GM10248 (cell line): ENCODE results near the gene SESN2.
"Not testable (repeated sequence)": the region's sequence is repeated elsewhere in the genome, so short reads cannot be mapped to it uniquely, and the experiment has no call there.

Experiments
- CTCF ChIA-PET: fragments of 300-600 bp; sonication (Branson Sonifier 250); formaldehyde crosslinking; extraction: SDS; loops from one replicate; lab custom pipeline; 2021; ENCODE audit warnings: antibody characterized with exemption; lab: Yijun Ruan, JAX
- POLR2A ChIA-PET: fragments of 350-650 bp; sonication (Branson Sonifier 250); formaldehyde crosslinking; extraction: SDS; loops from one replicate; lab custom pipeline; 2020; ENCODE audit warnings: antibody characterized with exemption; lab: Yijun Ruan, JAX
- DNase-seq: peaks from one replicate; pipeline ENCODE4 v3.0.0; 2012; ENCODE audit errors: extremely low spot score
- CTCF ChIP-seq: IDR thresholded peaks from 2 replicates; pipeline ENCODE4 v1.5.1; 2012; ENCODE audit warnings: mild to moderate bottlenecking, low read depth; ENCODE audit errors: extremely low read depth, missing control alignments, control extremely low read depth

The SESN2 gene

GRCh38 chr1:28317014-28317413, 57.7 kb downstream of the SESN2 start:
- CTCF ChIA-PET: no interaction called here

GRCh38 chr1:28322194-28322593, 62.9 kb downstream of the SESN2 start:
- no peak for TF ChIP-seq CTCF
- ChIA-PET CTCF (interaction anchor here (0.7 to 1.2 kb wide), 4 partner anchors 20 to 73 kb away, joined by 3 to 4 read pairs (median 3); no protein-coding TSS in a partner anchor), POLR2A (no interaction called here)
- no peak for DNase-seq

More at GRCh38 chr1:28317014-28317413, 57.7 kb downstream of the SESN2 start:
- POLR2A ChIA-PET: no interaction called here
- TF ChIP-seq CTCF: no peak
- no peak for DNase-seq

GRCh38 chr1:28323720-28324119, 64.4 kb downstream of the SESN2 start:
- CTCF ChIA-PET: no interaction called here

GRCh38 chr1:28326515-28326914, 67.2 kb downstream of the SESN2 start:
- no peak for TF ChIP-seq CTCF
- DNase-seq: no peak
- ChIA-PET CTCF (interaction anchor here (1.0 to 3.7 kb wide), 8 partner anchors 8 to 550 kb away, joined by 4 to 13 read pairs (median 4); no protein-coding TSS in a partner anchor), POLR2A (no interaction called here)

More at GRCh38 chr1:28323720-28324119, 64.4 kb downstream of the SESN2 start:
- POLR2A ChIA-PET: interaction anchor here (0.6 kb wide), 1 partner anchor 14 kb away, joined by 4 read pairs; no protein-coding TSS in a partner anchor
- DNase-seq: no peak
- TF ChIP-seq CTCF: no peak

- CTCF ChIA-PET: interaction anchor here (1.0 to 3.7 kb wide), 8 partner anchors 9 to 550 kb away, joined by 4 to 13 read pairs (median 4); no protein-coding TSS in a partner anchor
- no peak for TF ChIP-seq CTCF
- no peak for DNase-seq
- POLR2A ChIA-PET: interaction anchor here (0.7 kb wide), 1 partner anchor 255 kb away, joined by 3 read pairs; no protein-coding TSS in a partner anchor
Measured at GRCh38 chr1:28326984-28327383, 67.7 kb downstream of the SESN2 start.

GRCh38 chr1:28327431-28327830, 68.1 kb downstream of the SESN2 start:
- not testable (repeated sequence) for DNase-seq
- POLR2A ChIA-PET: interaction anchor here (0.7 kb wide), 1 partner anchor 254 kb away, joined by 3 read pairs; no protein-coding TSS in a partner anchor
- CTCF ChIA-PET: interaction anchor here (1.0 to 3.7 kb wide), 8 partner anchors 9 to 549 kb away, joined by 4 to 13 read pairs (median 4); no protein-coding TSS in a partner anchor

GRCh38 chr1:28328228-28328648, 68.9 kb downstream of the SESN2 start:
- POLR2A ChIA-PET: interaction anchor here (0.6 to 1.4 kb wide), 2 partner anchors 69 to 1867 kb away, joined by 3 to 5 read pairs; partner anchors contain the start of gene SESN2
- CTCF ChIA-PET: interaction anchor here (1.3 to 3.7 kb wide), 7 partner anchors 10 to 549 kb away, joined by 3 to 13 read pairs (median 6); no protein-coding TSS in a partner anchor

More at GRCh38 chr1:28328228-28328648, 68.9 kb downstream of the SESN2 start:
- TF ChIP-seq CTCF: no peak
- DNase-seq: no peak
